Esophagus squamous epithelium (tissue), 5 donors: ENCODE results near the gene C2orf80. TPM values are rescaled to one million over a fixed set of nuclear protein-coding genes. Genes with fewer than 3 reads are reported as not detected.

Experiments
- DNase-seq: peaks from one replicate; lab custom pipeline; 2025; lab: John Stamatoyannopoulos, UW
- H3K27ac ChIP-seq, 4 donors: fragments of 200-600 bp; sonication (generic); one replicate each; pipeline ENCODE4 v1.5.1; 2016 to 2019; ENCODE audit warnings: mild to moderate bottlenecking in 1 of 4
- H3K27me3 ChIP-seq, 4 donors: fragments of 200-600 bp; sonication (generic); 1 replicate in 3 of 4; 2 replicates in 1 of 4; pipeline versions ENCODE4 v1.5.1 to v1.6.0; 2017 to 2021; ENCODE audit warnings: antibody characterized with exemption in 1 of 4
- H3K36me3 ChIP-seq, 3 donors: fragments of 200-600 bp; sonication (generic); one replicate each; pipeline ENCODE4 v1.5.1; 2016 to 2019
- H3K4me1 ChIP-seq, 3 donors: fragments of 200-600 bp; sonication (generic); one replicate each; pipeline ENCODE4 v1.5.1; 2017 to 2019
- H3K4me3 ChIP-seq, 4 donors: fragments of 200-600 bp; sonication (generic); 1 replicate in 3 of 4; 2 replicates in 1 of 4; pipeline ENCODE4 v1.5.1; 2016 to 2019; ENCODE audit warnings: mild to moderate bottlenecking in 2 of 4, moderate library complexity in 1 of 4
- H3K9me3 ChIP-seq, 3 donors: fragments of 200-600 bp; sonication (generic); one replicate each; pipeline ENCODE4 v1.5.1; 2016 to 2019
- POLR2A ChIP-seq, 4 donors: fragments of 450-650 bp; IDR thresholded peaks; one replicate each; pipeline ENCODE4 v1.6.1; 2017; ENCODE audit warnings: antibody characterized with exemption in 4 of 4, mild to moderate bottlenecking in 4 of 4, moderate library complexity in 3 of 4
- WGBS, 2 donors: methylation state at CpG; one replicate each; pipeline ENCODE4 v1.1.5; 2018; 5-methylcytosine and 5-hydroxymethylcytosine counted together
- intact Hi-C: fragments of 100-400 bp; cut with DNase I; formaldehyde crosslinking; loops from one replicate; pipeline ENCODE4 v1.15.0; 2022
- total RNA-seq, 4 donors: library from RNA; depleted of rRNA; stranded (reverse); fragments of >200 nt; gene quantifications; one replicate each; pipeline ENCODE4 v1.1.0, GENCODE V29; 2016
- TF ChIP-seq, protein P1 (sequence below), 6 experiments: fragments of 450-650 bp in 4 of 6; fragments of 200-600 bp in 2 of 6; sonication (generic) in 2 of 6; IDR thresholded peaks; one replicate each; pipeline ENCODE4 v1.5.1; 2016 to 2019; ENCODE audit warnings: antibody characterized with exemption in 6 of 6, mild to moderate bottlenecking in 4 of 6, moderate library complexity in 4 of 6
- donor health status: DM: yes; HTN: yes; CAD: no.

C2orf80 gene
- total RNA-seq, result not detected

DNA sequence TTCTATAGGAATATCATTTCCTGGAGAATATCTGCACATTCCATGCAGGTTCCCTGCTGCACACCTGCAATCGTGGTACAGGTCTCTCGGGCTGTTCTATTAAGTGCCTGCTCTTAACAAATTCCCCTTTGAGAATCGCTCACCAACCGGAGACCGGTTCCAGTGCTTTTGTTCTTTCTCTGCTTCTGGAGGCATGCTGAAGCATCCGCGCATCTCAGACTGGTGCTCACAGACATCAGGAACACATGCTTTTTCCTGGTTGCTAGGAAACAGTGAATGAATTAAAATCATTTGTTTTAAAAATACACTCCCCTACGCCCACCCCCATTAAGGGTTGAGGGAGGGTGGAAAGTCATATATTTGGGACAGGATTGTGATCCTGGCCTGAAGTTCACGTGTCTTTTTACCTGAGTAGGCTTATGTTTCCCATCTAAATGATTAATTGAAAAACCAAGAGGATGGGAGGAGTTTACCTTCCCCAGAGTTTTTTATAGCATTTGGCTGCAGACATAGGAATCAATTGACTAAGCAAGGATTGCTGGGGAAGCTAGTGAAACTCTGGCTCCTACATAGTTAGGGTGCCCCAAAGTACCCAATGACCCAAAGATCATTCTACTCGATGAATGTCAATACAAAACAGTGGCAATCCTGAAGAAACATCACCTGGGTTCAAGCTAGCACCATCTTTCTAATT, at the start of gene C2orf80:
TSS of gene C2orf80 (minus strand) at position 221 of the 694 bp plus-strand sequence. CDS start 3,044 bp downstream, outside the sequence.
- WGBS, 2 donors, result 69 to 81% methylated on average over 9 to 10 of the region's 10 CpGs
- Histone ChIP-seq H3K9me3 (no peaks in the 10 kb centered on the region), H3K4me1 (no peaks in the 10 kb centered on the region), H3K27ac (no peak within 1 kb of the TSS), H3K4me3 (no peak within 1 kb of the TSS), H3K36me3 (no peaks in the 10 kb centered on the region), H3K27me3 (peaks cover 0 to 18% (median 0%) of the 10 kb centered on the region in 4 donors)
- intact Hi-C loops, result no loop called here
- DNase-seq, result no peak
- TF ChIP-seq POLR2A (IDR thresholded peaks at IDR 0.05), result no peak

DNA sequence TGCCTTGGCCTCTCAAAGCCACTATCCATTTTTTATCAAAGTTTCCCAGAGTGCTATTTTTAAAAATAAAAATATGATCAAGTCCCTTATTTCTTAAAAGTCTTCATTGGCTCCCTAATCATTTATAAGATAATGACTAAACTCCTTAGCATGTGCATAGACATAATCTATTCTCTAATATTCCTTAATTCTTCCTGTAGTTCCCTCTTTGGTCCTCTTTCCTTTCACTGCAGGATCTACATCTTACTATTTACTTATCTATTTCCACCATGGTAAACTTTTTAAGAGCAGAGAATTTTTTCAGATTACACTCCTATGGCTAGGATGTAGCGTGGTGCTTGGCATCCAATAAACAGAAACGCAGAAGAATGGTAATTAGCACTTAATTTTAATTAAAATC, 46.0 kb upstream of the C2orf80 start:
- H3K9me3 ChIP-seq, result peaks cover 0 to 5% (median 0%) of the 10 kb centered on the region in 3 donors
- no peak for DNase-seq
- H3K4me3 ChIP-seq, result no peak overlapping the region
- TF ChIP-seq, protein P1, sequence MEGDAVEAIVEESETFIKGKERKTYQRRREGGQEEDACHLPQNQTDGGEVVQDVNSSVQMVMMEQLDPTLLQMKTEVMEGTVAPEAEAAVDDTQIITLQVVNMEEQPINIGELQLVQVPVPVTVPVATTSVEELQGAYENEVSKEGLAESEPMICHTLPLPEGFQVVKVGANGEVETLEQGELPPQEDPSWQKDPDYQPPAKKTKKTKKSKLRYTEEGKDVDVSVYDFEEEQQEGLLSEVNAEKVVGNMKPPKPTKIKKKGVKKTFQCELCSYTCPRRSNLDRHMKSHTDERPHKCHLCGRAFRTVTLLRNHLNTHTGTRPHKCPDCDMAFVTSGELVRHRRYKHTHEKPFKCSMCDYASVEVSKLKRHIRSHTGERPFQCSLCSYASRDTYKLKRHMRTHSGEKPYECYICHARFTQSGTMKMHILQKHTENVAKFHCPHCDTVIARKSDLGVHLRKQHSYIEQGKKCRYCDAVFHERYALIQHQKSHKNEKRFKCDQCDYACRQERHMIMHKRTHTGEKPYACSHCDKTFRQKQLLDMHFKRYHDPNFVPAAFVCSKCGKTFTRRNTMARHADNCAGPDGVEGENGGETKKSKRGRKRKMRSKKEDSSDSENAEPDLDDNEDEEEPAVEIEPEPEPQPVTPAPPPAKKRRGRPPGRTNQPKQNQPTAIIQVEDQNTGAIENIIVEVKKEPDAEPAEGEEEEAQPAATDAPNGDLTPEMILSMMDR (IDR thresholded peaks at IDR 0.05), result no peak
- no peak for TF ChIP-seq POLR2A (IDR thresholded peaks at IDR 0.05)
- H3K27ac ChIP-seq, result no peak overlapping the region
- peaks cover 0 to 59% (median 13%) of the 10 kb centered on the region in 3 donors for H3K36me3 ChIP-seq
- 45 to 100% methylated on average over 2 of the region's 2 CpGs for WGBS, 2 donors
- intact Hi-C loops, result no loop called here
- no peaks in the 10 kb centered on the region for H3K27me3 ChIP-seq
- no peaks in the 10 kb centered on the region for H3K4me1 ChIP-seq

DNA sequence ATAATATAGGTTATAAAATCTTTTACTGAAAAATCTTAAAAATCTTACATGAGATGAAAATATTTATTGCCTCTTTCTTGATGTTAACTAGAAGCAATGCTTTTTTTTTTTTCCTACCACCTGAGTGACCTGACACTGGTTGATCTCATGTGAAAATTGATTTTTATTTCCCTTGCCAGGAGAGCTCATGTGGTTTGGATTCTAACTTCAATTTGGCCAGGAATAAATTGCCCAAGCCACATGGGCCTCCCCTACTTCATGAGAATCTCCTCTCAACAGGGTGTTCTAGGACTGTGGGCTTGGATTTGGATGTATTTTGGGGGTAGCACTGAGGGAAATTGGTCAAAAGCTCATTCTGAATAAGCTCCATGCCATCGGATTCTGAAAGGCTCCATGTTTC, 45.0 kb upstream of the C2orf80 start:
- H3K36me3 ChIP-seq, result peaks cover 0 to 48% (median 9%) of the 10 kb centered on the region in 3 donors
- H3K4me3 ChIP-seq, result no peak overlapping the region
- no peak overlapping the region for H3K27ac ChIP-seq
- no peak for TF ChIP-seq POLR2A (IDR thresholded peaks at IDR 0.05)
- TF ChIP-seq, protein P1 (IDR thresholded peaks at IDR 0.05), result no peak
- intact Hi-C loops, result no loop called here
- H3K9me3 ChIP-seq, result peaks cover 0 to 5% (median 0%) of the 10 kb centered on the region in 3 donors
- no peak for DNase-seq
- 100% methylated on average over 1 of the region's 1 CpG; no CpG with 5 or more reads in 1 of the 2 donors for WGBS, 2 donors
- H3K4me1 ChIP-seq, result no peaks in the 10 kb centered on the region
- no peaks in the 10 kb centered on the region for H3K27me3 ChIP-seq

DNA sequence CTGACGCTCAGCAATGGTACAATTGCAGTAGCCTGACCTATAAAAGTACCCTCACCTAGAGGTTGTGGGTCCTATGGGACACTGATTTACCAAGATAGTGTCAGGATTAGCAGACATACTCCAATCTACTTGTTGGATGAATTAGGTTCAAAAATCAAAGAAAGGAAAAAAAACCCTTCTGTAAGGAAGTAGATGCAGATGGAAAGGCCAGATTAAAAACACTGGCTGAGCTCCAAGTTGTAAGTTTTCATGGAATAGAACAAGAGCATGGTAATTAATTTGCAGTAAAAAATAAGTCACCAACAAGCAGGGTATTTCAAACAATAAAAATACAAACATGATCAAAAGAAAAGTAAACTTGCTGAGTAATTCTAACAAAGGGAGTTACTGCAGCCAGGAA, 38.6 kb upstream of the C2orf80 start:
- Histone ChIP-seq H3K9me3 (peaks cover 0 to 5% (median 0%) of the 10 kb centered on the region in 3 donors), H3K4me3 (no peak overlapping the region), H3K4me1 (no peaks in the 10 kb centered on the region), H3K27me3 (no peaks in the 10 kb centered on the region), H3K36me3 (no peaks in the 10 kb centered on the region), H3K27ac (no peak overlapping the region)
- DNase-seq, result no peak
- no peak for TF ChIP-seq POLR2A (IDR thresholded peaks at IDR 0.05)
- TF ChIP-seq, protein P1 (IDR thresholded peaks at IDR 0.05), result no peak
- intact Hi-C loops, result no loop called here
- 59 to 67% methylated on average over 1 of the region's 1 CpG for WGBS, 2 donors

DNA sequence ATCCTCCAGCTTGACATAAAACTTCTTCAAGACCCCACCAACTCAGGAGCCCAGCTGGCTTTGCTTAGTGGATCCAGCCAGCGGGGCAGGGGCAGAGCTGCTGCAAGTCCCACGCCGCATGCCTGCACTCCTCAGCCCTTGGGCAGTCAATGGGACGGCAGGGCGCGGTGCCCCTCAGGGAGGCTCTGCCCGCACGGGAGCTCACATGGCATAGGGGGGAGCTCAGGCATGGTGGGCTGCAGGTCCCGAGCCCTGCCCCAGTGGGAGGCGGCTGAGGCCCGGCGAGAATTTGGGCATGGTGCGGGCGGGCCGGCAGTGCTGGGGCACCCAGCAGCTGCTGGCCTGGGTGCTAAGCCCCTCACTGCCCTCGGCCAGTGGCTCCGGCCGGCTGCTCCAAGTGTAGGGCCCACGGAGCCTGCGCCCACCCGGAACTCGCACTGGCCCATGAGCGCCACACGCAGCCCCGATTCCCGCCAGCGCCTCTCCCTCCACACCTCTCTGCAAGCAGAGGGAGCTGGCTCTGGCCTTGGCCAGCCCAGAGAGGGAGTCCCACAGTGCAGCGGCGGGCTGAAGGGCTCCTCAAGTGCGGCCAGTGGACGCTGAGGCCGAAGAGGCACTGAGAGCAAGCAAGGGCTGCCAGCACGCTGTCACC, 37.9 kb upstream of the C2orf80 start:
- TF ChIP-seq, protein P1 (IDR thresholded peaks at IDR 0.05), result no peak
- no peak for TF ChIP-seq POLR2A (IDR thresholded peaks at IDR 0.05)
- 90 to 100% methylated on average over 2 to 6 of the region's 33 CpGs for whole genome bisulfite sequencing, 2 donors

More for the DNA sequence above, 37.9 kb upstream of the C2orf80 start:
- no peak for DNase-seq
- Histone ChIP-seq H3K4me1 (no peaks in the 10 kb centered on the region), H3K27me3 (no peaks in the 10 kb centered on the region), H3K27ac (no peak overlapping the region), H3K36me3 (no peaks in the 10 kb centered on the region), H3K9me3 (peaks cover 0 to 5% (median 0%) of the 10 kb centered on the region in 3 donors), H3K4me3 (no peak overlapping the region)
- intact Hi-C loops, result no loop called here
